K562 (cell line): ENCODE measurements around the gene EFHC1. TPM values are rescaled to one million over a fixed set of nuclear protein-coding genes. Genes with fewer than 3 reads are reported as not detected.

Experiments used
- ATAC-seq: fragments of 200-7000 bp; cut with Tn5 transposase; 3 replicates; pipeline ENCODE4 v1.9.1; 2020; ENCODE audit warnings: moderate library complexity
- BruUV-seq: library from RNA; stranded (reverse); fragments of 400-500 nt; replicated peaks from 2 replicates; lab custom pipeline; 2021; lab: Mats Ljungman, UMichigan
- CTCF ChIA-PET: fragments of 300-600 bp; formaldehyde crosslinking; extraction: SDS; loops from one replicate; lab custom pipeline; 2021; ENCODE audit warnings: low intra/inter-chr PET ratio; lab: Yijun Ruan, JAX
- POLR2A ChIA-PET: fragments of 300-600, 350-650 bp; sonication (Branson Sonifier 250); formaldehyde crosslinking; extraction: SDS; loops from one replicate; lab custom pipeline; 2021; ENCODE audit warnings: antibody characterized with exemption, inconsistent platforms; lab: Yijun Ruan, JAX
- DNase-seq, 4 experiments: peaks; one replicate each; pipeline versions ENCODE4 v3.0.0 to v3.0.0-alpha.2; 2011 to 2018; ENCODE audit warnings: low spot score in 3 of 4, mixed read lengths in 3 of 4; ENCODE audit errors: extremely low read depth in 1 of 4
- FAIRE-seq: peaks from 2 replicates; lab custom pipeline; 2011; peaks lifted over from hg19 to GRCh38; lab: Jason Lieb, UNC
- H2AFZ ChIP-seq: 2 replicates; pipeline ENCODE4 v1.6.0; 2011; ENCODE audit warnings: low read depth, low read length, control low read depth, inconsistent platforms
- H3K27ac ChIP-seq: fragments of 200-600 bp; 3 replicates; pipeline ENCODE4 v1.8.0; 2011; ENCODE audit warnings: low read depth, mild to moderate bottlenecking, control low read depth, inconsistent platforms, low read length, moderate library complexity, mixed read lengths; ENCODE audit errors: extremely low read depth
- H3K27me3 ChIP-seq, 2 experiments: fragments of 300-600 bp in 1 of 2; 2 replicates in 1 of 2; 3 replicates in 1 of 2; pipeline versions ENCODE4 v1.6.0 to v1.8.0; 2011; ENCODE audit warnings: inconsistent platforms in 2 of 2, low read length in 2 of 2, mild to moderate bottlenecking in 1 of 2, mixed read lengths in 1 of 2, moderate library complexity in 1 of 2; ENCODE audit not compliant: control insufficient read depth in 2 of 2, insufficient read depth in 2 of 2
- H3K36me3 ChIP-seq: fragments of 300-600 bp; 3 replicates; pipeline ENCODE4 v1.8.0; 2011; ENCODE audit warnings: mild to moderate bottlenecking, low read length, inconsistent platforms; ENCODE audit not compliant: control insufficient read depth, insufficient read depth
- H3K4me1 ChIP-seq, 2 experiments: fragments of 200-600 bp in 1 of 2; replicated peaks in 1 of 2; 2 replicates in 1 of 2; 3 replicates in 1 of 2; pipeline versions ENCODE4 v1.5.1 to v1.8.0; 2011; ENCODE audit warnings: inconsistent platforms in 2 of 2, low read length in 2 of 2, mild to moderate bottlenecking in 1 of 2, mixed read lengths in 1 of 2, moderate library complexity in 1 of 2; ENCODE audit not compliant: control insufficient read depth in 2 of 2, insufficient read depth in 2 of 2
- H3K4me2 ChIP-seq: 2 replicates; pipeline ENCODE4 v1.6.1; 2011; ENCODE audit warnings: low read length, control low read depth, inconsistent platforms, mixed read lengths; ENCODE audit not compliant: insufficient read depth
- H3K4me3 ChIP-seq: fragments of 200-600 bp; sonication (generic), shearing (Covaris generic); 2 replicates; pipeline ENCODE4 v1.5.1; 2016; ENCODE audit warnings: control low read depth, inconsistent platforms
- H3K79me2 ChIP-seq: fragments of 200-600 bp; 3 replicates; pipeline ENCODE4 v1.8.0; 2011; ENCODE audit warnings: low read length, inconsistent platforms; ENCODE audit not compliant: control insufficient read depth, insufficient read depth
- H3K9ac ChIP-seq, 2 experiments: 2 replicates each; pipeline versions ENCODE4 v1.6.0 to v1.6.1; 2011; ENCODE audit warnings: low read depth in 2 of 2, low read length in 2 of 2, control low read depth in 1 of 2, inconsistent platforms in 1 of 2, mild to moderate bottlenecking in 1 of 2, mixed read lengths in 1 of 2; ENCODE audit not compliant: insufficient read depth in 1 of 2
- H3K9me1 ChIP-seq: one replicate; pipeline ENCODE4 v1.6.0; 2011; ENCODE audit warnings: inconsistent platforms, mild to moderate bottlenecking, low read length, moderate library complexity; ENCODE audit not compliant: control insufficient read depth, insufficient read depth
- H3K9me3 ChIP-seq: replicated peaks from 2 replicates; pipeline ENCODE4 v1.5.1; 2011; ENCODE audit warnings: low read depth, low read length, inconsistent platforms; ENCODE audit not compliant: control insufficient read depth, insufficient read depth
- H4K20me1 ChIP-seq: replicated peaks from 2 replicates; pipeline ENCODE4 v1.6.1; 2011; ENCODE audit warnings: low read length, inconsistent platforms, mixed read lengths; ENCODE audit not compliant: control insufficient read depth, insufficient read depth
- BCLAF1 ChIP-seq, 2 experiments: fragments of 450-650 bp in 1 of 2; IDR thresholded peaks; 2 replicates each; pipeline ENCODE4 v1.6.1; 2011 to 2017; ENCODE audit warnings: low read depth in 2 of 2, antibody characterized with exemption in 1 of 2, borderline replicate concordance in 1 of 2, low read length in 1 of 2, mild to moderate bottlenecking in 1 of 2, mixed read lengths in 1 of 2; ENCODE audit not compliant: control insufficient read depth in 1 of 2
- CREB3L1 ChIP-seq: fragments of 450-650 bp; IDR thresholded peaks from 2 replicates; pipeline ENCODE4 v1.6.1; 2014; ENCODE audit warnings: low read depth, mild to moderate bottlenecking, moderate library complexity, borderline replicate concordance
- FIP1L1 ChIP-seq: fragments of 200-400 bp; formaldehyde crosslinking; IDR thresholded peaks from 2 replicates; pipeline ENCODE4 v1.6.1; 2018; ENCODE audit warnings: mild to moderate bottlenecking, low read depth, low read length; ENCODE audit not compliant: poor library complexity, severe bottlenecking
- FOSL1 ChIP-seq: fragments of 200-800 bp; sonication (Bioruptor generic); conservative IDR thresholded peaks from 2 replicates; pipeline ENCODE4 v1.6.1; 2016; ENCODE audit warnings: missing genetic modification characterization, missing compliant biosample characterization
- HIVEP1 ChIP-seq: fragments of 250-450 bp; sonication (Bioruptor Pico); IDR thresholded peaks from 2 replicates; pipeline ENCODE4 v1.4.0; 2020; ENCODE audit warnings: mild to moderate bottlenecking
- KDM4B ChIP-seq, 2 experiments: fragments of 450-650 bp in 1 of 2; sonication (generic) in 1 of 2; IDR thresholded peaks; 2 replicates each; pipeline ENCODE4 v1.6.1; 2016 to 2017; ENCODE audit warnings: borderline replicate concordance in 2 of 2, antibody characterized with exemption in 1 of 2, low read depth in 1 of 2, mild to moderate bottlenecking in 1 of 2
- MTA1 ChIP-seq: fragments of 450-650 bp; IDR thresholded peaks from 2 replicates; pipeline ENCODE4 v1.6.1; 2017; ENCODE audit warnings: borderline replicate concordance
- POLR2G ChIP-seq: fragments of 200-400 bp; formaldehyde crosslinking; IDR thresholded peaks from 2 replicates; pipeline ENCODE4 v1.6.1; 2017; ENCODE audit warnings: low read depth, mild to moderate bottlenecking, antibody characterized with exemption, low read length, moderate library complexity
- ZFP30 ChIP-seq: fragments of 250-450 bp; sonication (Bioruptor Pico); IDR thresholded peaks from 2 replicates; pipeline ENCODE4 v1.8.0; 2022; ENCODE audit warnings: moderate library complexity, mild to moderate bottlenecking, inconsistent platforms, borderline replicate concordance
- ZNF146 ChIP-seq: IDR thresholded peaks from one replicate; pipeline ENCODE4 v1.6.1; 2018; ENCODE audit warnings: missing compliant biosample characterization; ENCODE audit not compliant: unreplicated experiment
- ZNF217 ChIP-seq: sonication (generic); formaldehyde crosslinking; IDR thresholded peaks from 2 replicates; pipeline ENCODE4 v1.8.0; 2022; ENCODE audit warnings: mild to moderate bottlenecking, missing genetic modification reagents
- ZNF444 ChIP-seq: fragments of 250-450 bp; sonication (Bioruptor Pico); IDR thresholded peaks from 2 replicates; pipeline ENCODE4 v1.4.0; 2020; ENCODE audit warnings: mild to moderate bottlenecking, moderate library complexity
- ZNF717 ChIP-seq: fragments of 250-450 bp; sonication (Bioruptor Pico); IDR thresholded peaks from 2 replicates; pipeline ENCODE4 v1.5.0; 2021
- WGBS: fragments of 100-300 bp; shearing (Covaris generic); methylation state at CpG from one replicate; pipeline ENCODE4 v1.1.6; 2016; ENCODE audit warnings: low coverage, mixed read lengths; ENCODE audit not compliant: insufficient coverage; ENCODE audit errors: missing lambda C conversion rate; 5-methylcytosine and 5-hydroxymethylcytosine counted together
- in situ Hi-C: fragments of 300-500 bp; cut with MboI; formaldehyde crosslinking; loops from 4 replicates; pipeline ENCODE4 v1.15.0; 2018; ENCODE audit warnings: inconsistent platforms, mixed read lengths
- intact Hi-C: fragments of 100-400 bp; cut with micrococcal nuclease; formaldehyde crosslinking; loops from 2 replicates; pipeline ENCODE4 v1.14.2; 2022
- polyA plus RNA-seq, 8 experiments: library from polyadenylated mRNA; depleted of rRNA in 4 of 8; stranded (reverse) in 5 of 8; unstranded in 3 of 8; fragments of >200 nt; fragmentation: Nextera tagmentation in 2 of 8; fragmentation: Illumina TruSeq in 1 of 8; extraction: Ambion mirVana in 2 of 8; extraction: Trizol in 1 of 8; gene quantifications; 2 replicates each; pipeline versions ENCODE4 v1.2.1 to v1.2.3, GENCODE V29; 2011 to 2014; ENCODE audit warnings: inconsistent platforms in 1 of 8, missing spikeins in 1 of 8
- total RNA-seq, 7 experiments: library from RNA; depleted of rRNA in 6 of 7; stranded (reverse); fragments of >200 nt in 6 of 7; fragmentation: Illumina TruSeq in 2 of 7; extraction: Trizol in 2 of 7; gene quantifications; 2 replicates each; pipeline versions ENCODE4 v1.2.1 to v1.2.3, GENCODE V29; 2011 to 2021; ENCODE audit warnings: low replicate concordance in 1 of 7
- TF ChIP-seq, protein P1 (sequence below): fragments of 250-450 bp; sonication (Bioruptor Pico); IDR thresholded peaks from 2 replicates; pipeline ENCODE4 v1.5.0; 2021; ENCODE audit warnings: mild to moderate bottlenecking, borderline replicate concordance

The EFHC1 gene
- total and polyA plus RNA-seq, 9 of the 15 experiments (the other 6 are each of a cell fraction or from before 2014, with no cell fraction given): 9.5 to 31.0 (median 14.9) TPM

DNA sequence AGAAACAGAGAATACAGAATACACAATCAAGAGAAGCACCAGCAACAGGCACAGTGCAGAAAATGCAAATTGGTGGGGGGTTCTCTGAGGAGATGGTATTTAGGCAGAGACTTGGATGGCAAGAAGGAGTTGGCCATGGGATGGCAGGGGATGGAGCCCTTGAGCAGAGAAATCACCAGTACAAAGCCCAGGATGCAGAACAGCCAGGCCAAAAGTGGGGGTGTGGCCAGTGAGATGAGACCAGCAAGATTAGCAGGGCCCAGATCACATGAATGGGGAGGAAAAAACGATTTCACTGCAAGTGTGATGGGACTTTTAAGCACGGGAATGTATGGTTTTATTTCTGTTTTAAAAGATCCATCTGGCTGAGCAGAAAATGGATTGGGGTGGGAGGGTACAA is 93.3 kb downstream of the EFHC1 start:
- no peak overlapping the region for H2AFZ ChIP-seq
- H3K9me1 ChIP-seq: peaks cover 3% of the 10 kb centered on the region
- DNase-seq: peak in 2 of 4 experiments; percentile 62 to 65
- H3K4me1 ChIP-seq: peaks cover 33 to 41% of the 10 kb centered on the region in 2 experiments
- peak; percentile 32 for ATAC-seq
- WGBS: 0% methylated on average over 2 of the region's 2 CpGs
- POLR2A ChIA-PET: interaction anchor here (1.0 to 1.7 kb wide), 2 partner anchors 9 to 10 kb away, joined by 3 to 5 read pairs; no protein-coding TSS in a partner anchor
- H4K20me1 ChIP-seq: no peaks in the 10 kb centered on the region
- H3K9ac ChIP-seq: peak overlapping the region in 1 of 2 experiments; percentile 29; a peak in 1 of 4 replicates
- no peak overlapping the region for H3K4me3 ChIP-seq
- intact Hi-C loops: loop anchor here (10.0 kb wide), 1 partner anchor 229 kb away; the partner anchor contains the start of gene MCM3
- H3K4me2 ChIP-seq: peak overlapping the region; percentile 9; the same call in 1 of the 2 replicates
- CTCF ChIA-PET: no interaction called here
- H3K27ac ChIP-seq: no peak overlapping the region; the same call in 2 of the 3 replicates
- H3K27me3 ChIP-seq: no peaks in the 10 kb centered on the region
- BruUV-seq: no TSS peak
- in situ Hi-C loops: no loop called here
- peaks cover 54% of the 10 kb centered on the region; the same call in 1 of the 3 replicates for H3K36me3 ChIP-seq
- FAIRE-seq: no peak
- H3K9me3 ChIP-seq: no peaks in the 10 kb centered on the region
- peaks cover under 1% of the 10 kb centered on the region; the same call in 1 of the 3 replicates for H3K79me2 ChIP-seq
- TF ChIP-seq HIVEP1 (no peak), FOSL1 (tag) (no peak), FIP1L1 (no peak), ZNF146 (CRISPR knock-in tag) (no peak), BCLAF1 (IDR thresholded peaks at IDR 0.05; ENCODE audit: borderline replicate concordance in 1 of 2, control insufficient read depth in 1 of 2, low read depth in 2 of 2, low read length in 1 of 2) (no peak), ZFP30 (CRISPR knock-in tag) (no peak), ZNF217 (CRISPR knock-in tag) (no peak), ZNF444 (CRISPR knock-in tag) (no peak), CREB3L1 (no peak), MTA1 (no peak), POLR2G (no peak), ZNF717 (CRISPR knock-in tag) (no peak), KDM4B (IDR thresholded peaks at IDR 0.05; ENCODE audit: borderline replicate concordance in 2 of 2, low read depth in 1 of 2) (no peak)
- TF ChIP-seq, protein P1, sequence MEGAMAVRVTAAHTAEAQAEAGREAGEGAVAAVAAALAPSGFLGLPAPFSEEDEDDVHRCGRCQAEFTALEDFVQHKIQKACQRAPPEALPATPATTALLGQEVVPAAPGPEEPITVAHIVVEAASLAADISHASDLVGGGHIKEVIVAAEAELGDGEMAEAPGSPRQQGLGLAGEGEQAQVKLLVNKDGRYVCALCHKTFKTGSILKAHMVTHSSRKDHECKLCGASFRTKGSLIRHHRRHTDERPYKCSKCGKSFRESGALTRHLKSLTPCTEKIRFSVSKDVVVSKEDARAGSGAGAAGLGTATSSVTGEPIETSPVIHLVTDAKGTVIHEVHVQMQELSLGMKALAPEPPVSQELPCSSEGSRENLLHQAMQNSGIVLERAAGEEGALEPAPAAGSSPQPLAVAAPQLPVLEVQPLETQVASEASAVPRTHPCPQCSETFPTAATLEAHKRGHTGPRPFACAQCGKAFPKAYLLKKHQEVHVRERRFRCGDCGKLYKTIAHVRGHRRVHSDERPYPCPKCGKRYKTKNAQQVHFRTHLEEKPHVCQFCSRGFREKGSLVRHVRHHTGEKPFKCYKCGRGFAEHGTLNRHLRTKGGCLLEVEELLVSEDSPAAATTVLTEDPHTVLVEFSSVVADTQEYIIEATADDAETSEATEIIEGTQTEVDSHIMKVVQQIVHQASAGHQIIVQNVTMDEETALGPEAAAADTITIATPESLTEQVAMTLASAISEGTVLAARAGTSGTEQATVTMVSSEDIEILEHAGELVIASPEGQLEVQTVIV (CRISPR knock-in tag): no peak
